K562 (cell line): ENCODE results near the gene OTOP3. TPM values are rescaled to one million over a fixed set of nuclear protein-coding genes. Genes with fewer than 3 reads are reported as not detected.

Source experiments
- CGGBP1 ChIP-seq: fragments of 250-450 bp; sonication (Bioruptor Pico); IDR thresholded peaks from 2 replicates; pipeline ENCODE4 v1.9.0; 2021; ENCODE audit warnings: mild to moderate bottlenecking
- CREM ChIP-seq: IDR thresholded peaks from 2 replicates; pipeline ENCODE4 v1.6.1; 2014; ENCODE audit warnings: antibody characterized with exemption, low read depth
- CUX1 ChIP-seq: fragments of 200-800 bp; sonication (Bioruptor generic); IDR thresholded peaks from 2 replicates; pipeline ENCODE4 v1.6.1; 2016; ENCODE audit warnings: missing genetic modification characterization, missing compliant biosample characterization
- HIVEP1 ChIP-seq: fragments of 250-450 bp; sonication (Bioruptor Pico); IDR thresholded peaks from 2 replicates; pipeline ENCODE4 v1.4.0; 2020; ENCODE audit warnings: mild to moderate bottlenecking
- HMGN3 ChIP-seq: IDR thresholded peaks from 2 replicates; pipeline ENCODE4 v1.6.1; 2011; ENCODE audit warnings: borderline replicate concordance, low read depth, mild to moderate bottlenecking, mixed read lengths, low read length; ENCODE audit not compliant: insufficient read length; ENCODE audit errors: extremely low read depth
- HNRNPLL ChIP-seq: fragments of 200-400 bp; formaldehyde crosslinking; IDR thresholded peaks from 2 replicates; pipeline ENCODE4 v1.6.1; 2017; ENCODE audit warnings: low read length, low read depth, mild to moderate bottlenecking; ENCODE audit not compliant: poor library complexity, severe bottlenecking
- NFYB ChIP-seq: IDR thresholded peaks from 2 replicates; pipeline ENCODE4 v1.6.1; 2011; ENCODE audit warnings: mild to moderate bottlenecking, moderate library complexity; ENCODE audit not compliant: insufficient read length; ENCODE audit errors: extremely low read depth
- NONO ChIP-seq, 2 experiments: fragments of 200-400 bp in 1 of 2; fragments of 450-650 bp in 1 of 2; formaldehyde crosslinking in 1 of 2; IDR thresholded peaks; 2 replicates each; pipeline ENCODE4 v1.6.1; 2017; ENCODE audit warnings: low read depth in 2 of 2, mild to moderate bottlenecking in 2 of 2, moderate library complexity in 2 of 2, low read length in 1 of 2
- POLR2AphosphoS5 ChIP-seq: IDR thresholded peaks from 2 replicates; pipeline ENCODE4 v1.6.1; 2011; ENCODE audit warnings: mild to moderate bottlenecking, low read depth, low read length, moderate library complexity; ENCODE audit not compliant: control insufficient read depth, insufficient read depth
- RB1 ChIP-seq: fragments of 450-650 bp; IDR thresholded peaks from 2 replicates; pipeline ENCODE4 v1.6.1; 2017; ENCODE audit warnings: low read depth, mild to moderate bottlenecking
- SNIP1 ChIP-seq: fragments of 450-650 bp; IDR thresholded peaks from 2 replicates; pipeline ENCODE4 v1.7.1; 2017; ENCODE audit warnings: low read depth, mild to moderate bottlenecking
- TAF1 ChIP-seq: IDR thresholded peaks from 2 replicates; pipeline ENCODE4 v1.6.1; 2011; ENCODE audit warnings: mild to moderate bottlenecking, low read length, moderate library complexity; ENCODE audit not compliant: insufficient read depth, control insufficient read depth, severe bottlenecking; ENCODE audit errors: extremely low read depth
- TBP ChIP-seq: optimal IDR thresholded peaks from 2 replicates; pipeline ENCODE3; 2011; ENCODE audit warnings: low read depth, low read length, improper control_type of control experiment
- ZBTB33 ChIP-seq: sonication (generic); formaldehyde crosslinking; IDR thresholded peaks from 2 replicates; pipeline ENCODE4 v1.8.1; 2023; ENCODE audit warnings: mild to moderate bottlenecking, missing genetic modification reagents
- ZNF639 ChIP-seq, 2 experiments: fragments of 200-800 bp in 1 of 2; sonication (Bioruptor generic) in 1 of 2; sonication (generic) in 1 of 2; formaldehyde crosslinking in 1 of 2; IDR thresholded peaks in 1 of 2; conservative IDR thresholded peaks in 1 of 2; 2 replicates each; pipeline versions ENCODE4 v1.5.0 to v1.6.1; 2016 to 2020; ENCODE audit warnings: missing compliant biosample characterization in 1 of 2, missing genetic modification characterization in 1 of 2, missing genetic modification reagents in 1 of 2
- polyA plus RNA-seq, 8 experiments: library from polyadenylated mRNA; depleted of rRNA in 4 of 8; stranded (reverse) in 5 of 8; unstranded in 3 of 8; fragments of >200 nt; fragmentation: Nextera tagmentation in 2 of 8; fragmentation: Illumina TruSeq in 1 of 8; extraction: Ambion mirVana in 2 of 8; extraction: Trizol in 1 of 8; gene quantifications; 2 replicates each; pipeline versions ENCODE4 v1.2.1 to v1.2.3, GENCODE V29; 2011 to 2014; ENCODE audit warnings: inconsistent platforms in 1 of 8, missing spikeins in 1 of 8
- total RNA-seq, 7 experiments: library from RNA; depleted of rRNA in 6 of 7; stranded (reverse); fragments of >200 nt in 6 of 7; fragmentation: Illumina TruSeq in 2 of 7; extraction: Trizol in 2 of 7; gene quantifications; 2 replicates each; pipeline versions ENCODE4 v1.2.1 to v1.2.3, GENCODE V29; 2011 to 2021; ENCODE audit warnings: low replicate concordance in 1 of 7

OTOP3 gene
- total and polyA plus RNA-seq, 9 of the 15 experiments (the other 6 are each of a cell fraction or from before 2014, with no cell fraction given) = not detected

- TF ChIP-seq CUX1 (no peak), CGGBP1 (peak; percentile 33; the same call in 1 of the 2 replicates), HNRNPLL (peak; percentile 63), HMGN3 (peak; percentile 83), HIVEP1 (no peak), NFYB (peak; percentile 52), TBP (peak; percentile 75), TAF1 (peak; percentile 55), CREM (no peak), ZBTB33 (CRISPR knock-in tag) (no peak), RB1 (peak; percentile 54; the same call in 1 of the 2 replicates), POLR2AphosphoS5 (peak; percentile 43; the same call in 1 of the 2 replicates), ZNF639 (CRISPR knock-in tag; conservative IDR thresholded peaks at IDR 0.05 in 1 of 2, IDR thresholded peaks at IDR 0.05 in 1 of 2) (peak in 1 of 2 experiments; percentile 71; a peak in 1 of 4 replicates), SNIP1 (no peak), NONO (IDR thresholded peaks at IDR 0.05; ENCODE audit: low read depth in 2 of 2, low read length in 1 of 2) (peak in 1 of 2 experiments; percentile 69; a peak in 1 of 4 replicates)
Observed at GRCh38 chr17:74987418-74987908, 51.8 kb downstream of the OTOP3 start, which contains the start of gene CDR2L (continued).
